Muscle of back (tissue), 11 donors: Measurements from ENCODE around the gene OSBPL3. TPM values are rescaled to one million over a fixed set of nuclear protein-coding genes. Genes with fewer than 3 reads are reported as not detected.

ENCODE experiments used
- DNase-seq, 3 donors: peaks; one replicate each; pipeline versions ENCODE4 v3.0.0 to v3.0.0-alpha.2; 2013
- polyA plus RNA-seq, 10 donors: library from polyadenylated mRNA; unstranded; fragments of 120-200 nt; gene quantifications; one replicate each; pipeline ENCODE4 v1.2.1, GENCODE V29; 2013; ENCODE audit not compliant: insufficient read length in 10 of 10

The OSBPL3 gene
- polyA plus RNA-seq, 10 donors: 2.9 to 5.9 (median 3.8) TPM

DNA sequence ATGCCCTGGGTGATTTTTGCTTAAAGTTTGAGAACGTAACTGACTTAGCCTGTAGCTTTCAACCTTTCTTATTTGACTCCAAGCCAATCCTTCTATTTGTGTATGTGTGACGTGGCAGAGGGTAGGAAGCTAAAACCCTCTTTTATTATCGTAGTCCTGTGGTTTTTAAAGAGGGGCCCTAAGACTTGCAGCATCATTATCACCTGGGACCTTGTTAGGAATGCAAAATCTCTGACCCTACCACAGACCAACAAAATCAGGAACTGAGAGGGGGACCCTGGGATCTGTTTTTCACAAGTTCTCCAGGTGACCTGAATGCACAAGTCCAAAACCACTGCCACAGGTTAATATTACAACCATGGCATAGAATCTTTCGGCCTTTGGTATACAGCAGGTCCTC lies 80.1 kb downstream of the OSBPL3 start:
- no peak for DNase-seq

- no peak for DNase-seq
These were observed 80.8 kb downstream of the OSBPL3 start for GRCh38 chr7:24899161-24899560.

- no peak for DNase-seq
These were observed 81.3 kb downstream of the OSBPL3 start for GRCh38 chr7:24898691-24899090.

DNA sequence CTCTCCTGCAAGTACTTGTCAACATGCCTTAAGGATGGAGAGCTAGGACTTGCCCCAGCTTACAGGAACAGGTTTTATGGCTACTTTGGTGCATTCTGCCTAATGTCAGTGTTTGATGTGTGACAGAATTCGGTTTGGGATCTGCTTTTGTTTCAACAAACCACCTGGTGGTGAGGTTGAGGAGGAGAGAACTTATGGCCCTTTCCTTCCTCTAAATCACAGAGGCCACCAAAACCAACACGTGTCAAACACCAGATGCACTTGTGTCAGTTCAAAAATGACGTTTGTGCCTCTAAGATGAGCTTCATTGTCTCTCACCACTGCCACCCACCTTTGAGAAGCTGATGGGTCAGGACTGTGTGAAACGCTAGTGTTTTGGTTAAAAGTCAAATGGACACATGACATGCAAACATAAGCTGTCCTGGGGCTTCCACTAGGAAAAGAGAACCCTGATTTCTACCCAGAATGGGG lies 83.9 kb downstream of the OSBPL3 start:
- DNase-seq: no peak

GRCh38 chr7:24894429-24895221 lies 85.4 kb downstream of the OSBPL3 start:
- no peak for DNase-seq

GRCh38 chr7:24891311-24891735 lies 88.7 kb downstream of the OSBPL3 start:
- DNase-seq: no peak

- DNase-seq: no peak
These were observed 90.4 kb downstream of the OSBPL3 start for GRCh38 chr7:24889611-24890010.

DNA sequence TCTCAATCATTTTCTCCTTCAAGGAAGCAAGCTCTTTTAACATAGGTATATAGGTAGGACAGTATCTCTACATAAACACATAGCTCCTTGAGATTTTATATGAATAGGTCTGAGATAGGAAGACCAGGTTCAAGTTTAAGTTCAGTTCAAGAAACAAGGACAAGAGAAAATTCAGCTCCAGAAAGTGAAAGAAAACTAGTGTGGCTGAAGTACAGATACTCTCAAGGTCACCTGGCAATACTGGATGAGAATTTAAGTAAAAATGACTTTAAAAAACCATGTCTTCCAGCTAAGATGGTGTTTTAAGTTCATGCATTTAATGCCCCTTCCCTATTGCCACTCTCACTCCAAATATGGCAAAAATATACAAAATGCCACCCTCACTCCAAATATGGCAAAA lies 91.3 kb downstream of the OSBPL3 start:
- DNase-seq: no peak

DNA sequence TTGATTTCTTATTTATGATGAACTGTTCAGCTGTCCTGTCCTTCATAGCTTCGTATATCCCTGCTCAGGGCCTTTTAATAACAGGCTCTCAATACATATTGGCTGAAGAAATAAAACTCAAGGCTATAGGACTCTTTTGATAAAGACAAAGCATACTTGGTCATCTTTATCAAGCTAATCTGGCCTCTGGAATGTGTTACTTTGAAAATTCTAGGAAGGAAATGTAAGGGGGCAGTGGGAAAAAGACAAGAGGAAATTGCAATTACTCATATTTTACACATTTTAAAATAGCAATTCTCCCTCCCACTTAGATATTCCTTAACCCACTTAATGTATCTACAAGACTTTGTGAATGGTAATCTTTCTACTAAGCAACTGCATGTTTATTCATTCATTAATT lies 94.3 kb downstream of the OSBPL3 start:
- DNase-seq: no peak

- no peak for DNase-seq
These were observed 94.7 kb downstream of the OSBPL3 start for GRCh38 chr7:24885305-24885704.

- DNase-seq: no peak
These were observed 95.6 kb downstream of the OSBPL3 start for GRCh38 chr7:24884401-24884800.

DNA sequence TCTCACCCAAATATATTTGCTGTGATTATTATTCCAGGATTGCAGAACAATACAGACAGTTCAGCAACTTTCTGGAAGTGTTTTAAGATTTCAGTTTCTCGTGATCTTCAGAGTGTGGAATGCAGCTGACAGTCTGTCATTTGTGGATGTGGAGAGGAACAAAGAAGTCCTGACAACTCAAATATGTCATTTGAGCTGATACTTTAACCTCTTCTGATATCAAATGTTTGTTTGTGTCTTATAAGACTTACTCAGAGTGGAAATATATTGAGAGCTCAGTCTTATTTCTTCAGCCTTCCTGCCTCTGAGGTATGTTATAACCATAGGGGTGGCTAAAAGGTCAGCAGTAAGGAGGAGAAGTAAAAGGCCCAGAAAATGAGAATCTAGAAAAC lies 96.4 kb downstream of the OSBPL3 start:
- DNase-seq: no peak

DNA sequence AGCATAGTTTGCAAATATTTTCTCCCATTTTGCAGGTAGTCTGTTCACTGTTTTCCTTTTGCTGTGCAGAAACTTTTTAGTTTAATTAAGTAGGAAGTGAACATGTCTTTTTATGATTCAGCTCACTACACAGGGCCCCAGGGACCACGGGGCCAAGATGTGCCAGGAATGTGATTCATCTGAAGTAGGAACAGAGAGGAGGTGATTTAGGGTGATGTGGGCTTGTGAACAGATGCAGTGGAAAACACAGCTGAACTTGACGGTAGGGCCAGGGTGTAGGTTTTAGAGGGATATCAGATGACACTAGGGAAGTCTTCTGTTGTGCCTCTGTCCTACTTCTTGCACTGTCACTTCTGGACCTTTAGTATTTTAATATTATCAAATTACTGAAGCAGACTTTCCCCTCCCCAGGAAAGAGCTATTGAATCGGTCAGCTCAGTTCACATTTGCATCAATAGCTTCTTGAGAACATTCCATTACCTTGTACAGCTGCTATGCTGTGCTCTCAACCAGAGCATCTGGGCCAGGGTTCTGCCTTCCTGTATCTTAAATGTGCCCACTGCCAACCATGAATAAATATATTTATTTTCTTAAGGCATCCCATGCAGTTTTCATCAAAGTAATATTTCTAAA lies 96.9 kb downstream of the OSBPL3 start:
- DNase-seq: peak in 2 of 3 donors; percentile 22 to 59

DNA sequence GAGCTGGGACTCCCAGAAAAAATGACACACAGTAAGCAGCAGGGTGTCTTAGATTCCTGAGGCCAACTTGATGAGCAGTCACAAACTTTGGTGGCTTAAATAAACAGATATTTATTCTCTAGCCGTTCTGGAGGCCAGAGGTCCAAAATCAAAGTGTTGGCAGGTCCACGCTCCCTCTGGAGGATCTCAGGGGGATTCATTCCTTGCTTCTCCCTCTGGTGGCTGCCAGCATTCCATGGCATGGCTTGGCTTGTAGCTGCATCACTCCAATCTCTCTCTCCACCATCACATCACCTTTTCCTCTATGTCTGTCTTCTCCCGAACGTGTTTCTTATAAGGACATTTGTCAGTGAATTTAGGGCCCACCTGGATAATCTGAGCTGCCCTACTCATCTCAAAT lies 98.4 kb downstream of the OSBPL3 start:
- no peak for DNase-seq

DNA sequence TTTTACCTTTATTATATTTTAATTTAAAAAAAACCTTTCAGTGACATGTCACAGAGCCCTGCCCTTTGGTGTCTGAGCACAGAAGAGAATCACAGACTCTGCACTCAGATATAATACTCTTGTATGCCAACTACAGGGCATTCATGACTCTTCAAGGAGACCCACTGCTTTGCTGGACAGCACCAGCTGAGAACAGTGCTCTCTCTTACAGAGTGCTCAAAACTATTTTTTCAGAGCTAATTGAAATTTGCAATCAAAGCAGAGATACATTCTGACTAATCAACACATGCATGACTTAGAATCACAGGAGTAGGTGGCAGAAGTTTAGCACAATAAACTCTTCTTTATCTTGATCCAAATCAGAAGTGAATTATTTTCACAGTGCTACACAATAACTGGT lies 99.1 kb downstream of the OSBPL3 start:
- DNase-seq: no peak

DNA sequence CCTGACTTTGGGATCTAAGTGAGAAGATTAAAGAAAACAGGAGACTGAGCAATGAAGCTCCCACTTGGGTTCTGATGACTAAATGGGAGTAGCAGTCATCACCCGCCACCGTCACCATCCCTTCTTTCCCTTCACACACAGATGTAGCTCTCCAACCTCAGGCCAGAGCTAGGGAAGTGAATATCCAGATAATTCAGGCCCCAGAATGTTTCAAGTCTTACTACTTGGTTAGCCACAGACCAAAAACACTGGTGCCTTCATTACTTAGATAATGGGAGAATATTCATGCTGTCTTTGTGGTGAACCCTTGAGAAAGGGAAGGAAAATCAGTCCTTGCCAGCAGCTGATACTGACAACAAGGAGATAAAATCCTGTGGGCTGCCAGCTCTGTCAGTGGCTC lies 100.7 kb downstream of the OSBPL3 start:
- no peak for DNase-seq

GRCh38 chr7:24877790-24878311 lies 102.1 kb downstream of the OSBPL3 start:
- peak; percentile 25 to 70 (median 53) for DNase-seq

DNA sequence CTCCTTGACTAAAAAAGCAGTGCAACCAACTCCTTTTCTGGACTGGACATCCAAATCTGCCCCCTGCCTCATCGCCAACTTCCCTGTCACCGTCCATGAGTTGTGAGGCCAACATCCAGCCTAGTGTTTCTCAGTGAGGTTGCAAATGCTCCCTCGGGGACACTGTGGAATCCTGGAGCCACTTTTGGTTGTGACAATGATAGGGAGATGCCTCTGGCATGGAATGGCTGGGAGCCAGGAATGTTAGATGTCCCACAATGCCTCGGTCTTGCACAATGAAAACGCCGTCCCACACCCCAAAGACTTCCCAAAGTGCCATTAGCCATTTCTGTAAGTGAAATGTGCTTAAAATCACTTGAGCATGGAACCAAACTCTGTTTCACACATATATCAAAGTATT lies 105.2 kb downstream of the OSBPL3 start:
- no peak for DNase-seq

DNA sequence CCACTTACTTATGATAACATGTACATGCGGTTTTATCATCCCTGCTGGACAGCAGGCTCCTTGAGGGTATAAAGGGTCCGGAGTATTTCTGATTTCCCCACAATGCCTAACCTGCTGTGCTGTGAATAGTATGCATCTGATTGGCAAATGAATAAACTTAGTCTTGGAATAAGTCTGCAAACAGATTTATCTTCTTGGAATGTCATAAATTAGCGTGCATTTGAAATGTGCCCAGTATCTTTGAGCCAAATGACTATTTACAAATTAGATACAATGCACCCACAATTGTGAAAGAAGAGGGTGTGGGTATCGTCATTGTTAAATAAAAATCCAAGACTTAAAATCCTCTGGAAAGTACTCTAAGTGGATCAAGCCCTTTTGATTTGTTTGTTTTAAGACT lies 106.0 kb downstream of the OSBPL3 start:
- DNase-seq: no peak

DNA sequence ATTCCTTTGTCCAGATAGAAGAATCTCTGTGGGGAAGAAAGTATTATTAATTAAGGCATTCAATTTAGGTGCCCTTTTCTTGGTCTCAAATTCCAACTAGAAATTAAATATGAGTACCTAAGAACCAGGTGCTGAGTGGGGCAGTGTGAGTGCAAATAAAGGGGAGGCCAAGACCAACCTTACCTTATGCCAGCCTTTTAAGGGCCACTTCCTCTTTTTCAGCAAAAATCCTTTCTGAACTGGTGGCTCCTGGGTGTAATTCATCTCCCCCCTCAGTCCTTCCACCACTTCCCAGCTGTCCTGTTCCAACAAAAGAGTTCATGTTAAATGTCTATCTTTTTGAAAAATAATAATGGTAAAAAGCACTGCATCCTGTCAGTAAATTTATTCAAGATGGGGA lies 108.2 kb downstream of the OSBPL3 start:
- DNase-seq: no peak

DNA sequence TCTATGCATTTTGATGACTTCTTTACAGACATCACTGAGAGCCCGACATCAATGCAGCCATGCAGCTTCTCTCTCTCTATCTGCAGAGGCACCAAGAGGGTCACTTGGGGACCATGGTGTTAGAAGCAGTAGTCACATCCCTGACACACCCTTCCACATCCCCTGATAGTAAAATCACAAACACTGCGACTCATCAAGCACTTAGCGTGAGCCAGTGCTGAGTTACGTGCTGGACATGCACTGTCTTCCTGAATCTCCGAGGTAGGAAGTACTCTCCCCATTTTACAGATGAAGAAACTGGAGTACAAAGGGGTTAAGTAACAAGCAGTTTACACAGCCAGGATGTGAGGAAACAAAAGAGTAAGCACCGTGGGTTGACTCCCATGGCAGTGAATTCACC lies 109.2 kb downstream of the OSBPL3 start:
- no peak for DNase-seq

- no peak for DNase-seq
These were observed 110.4 kb downstream of the OSBPL3 start for GRCh38 chr7:24869572-24869971.

DNA sequence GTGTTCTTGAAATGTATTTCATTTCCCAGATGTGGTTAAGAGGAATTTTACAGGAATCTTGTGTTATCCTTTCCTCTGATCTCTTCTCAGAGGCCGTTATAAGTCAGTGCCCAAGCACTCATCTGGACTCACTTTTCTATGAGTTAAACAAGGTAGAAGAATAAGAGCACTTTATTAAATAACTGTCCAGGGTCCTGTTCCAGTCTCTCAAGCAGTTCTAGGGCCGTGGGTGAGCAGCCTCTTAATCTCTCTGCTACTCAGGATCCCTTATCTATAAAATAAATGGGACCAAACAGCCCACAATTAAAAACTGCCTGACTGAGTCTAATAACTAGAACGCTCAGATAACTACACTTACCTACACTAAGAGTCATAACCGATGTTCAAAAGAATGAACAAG lies 111.2 kb downstream of the OSBPL3 start:
- no peak for DNase-seq
